HG02763 (cell line): ENCODE results near the gene SYNE2.

ENCODE experiments used
- ATAC-seq: cut with Tn5 transposase; IDR thresholded peaks from one replicate; pipeline ENCODE4 v1.9.1; 2021; ENCODE audit warnings: mild to moderate bottlenecking, moderate library complexity; ENCODE audit not compliant: unreplicated experiment

The SYNE2 gene

DNA sequence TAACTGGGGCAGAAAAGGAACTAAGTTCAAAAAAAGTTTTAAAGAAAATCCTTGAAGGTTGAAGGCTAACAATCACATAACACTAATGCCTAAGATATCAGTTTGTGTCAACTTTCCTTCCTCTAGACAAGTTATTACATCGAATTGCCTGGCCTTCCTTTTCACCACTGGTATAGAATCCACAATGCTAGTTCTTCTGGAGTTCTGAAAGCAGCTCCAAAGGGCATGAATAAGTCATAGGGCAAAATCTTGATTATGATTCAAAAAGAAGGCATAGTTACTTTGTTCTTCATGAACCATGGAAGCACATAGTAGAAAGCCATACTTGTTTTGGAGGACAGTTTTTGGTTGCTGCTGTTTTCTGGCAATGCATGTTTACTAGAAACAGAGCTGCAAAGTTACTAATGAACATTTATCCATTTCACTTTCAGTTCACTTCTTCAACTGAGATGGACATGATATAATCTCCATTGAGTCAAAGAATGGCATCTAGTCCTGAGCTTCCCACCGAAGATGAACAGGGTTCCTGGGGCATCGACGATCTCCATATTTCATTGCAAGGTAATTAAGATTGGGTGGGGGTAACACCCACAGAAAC, 56.0 kb downstream of the SYNE2 start:
- ATAC-seq, result no peak

DNA sequence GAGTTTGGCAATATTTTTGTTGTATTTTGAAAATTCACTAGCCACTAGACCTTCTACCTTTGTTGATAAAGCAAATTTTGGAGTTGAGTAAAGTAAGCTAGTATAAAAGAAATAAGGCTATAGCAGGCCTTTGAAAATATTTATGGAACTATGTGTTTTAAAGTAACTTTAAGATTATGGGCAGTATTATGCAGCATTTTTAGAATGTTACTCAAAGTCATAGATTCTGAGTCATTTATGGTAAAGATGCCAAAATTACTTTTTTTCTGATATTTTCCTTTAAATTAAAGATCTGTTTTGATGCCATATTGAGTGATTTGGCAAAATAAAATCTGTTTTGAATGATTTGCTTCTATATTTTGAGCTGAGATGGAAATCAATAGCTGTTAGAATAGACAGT, 57.2 kb downstream of the SYNE2 start:
- ATAC-seq, result no peak

DNA sequence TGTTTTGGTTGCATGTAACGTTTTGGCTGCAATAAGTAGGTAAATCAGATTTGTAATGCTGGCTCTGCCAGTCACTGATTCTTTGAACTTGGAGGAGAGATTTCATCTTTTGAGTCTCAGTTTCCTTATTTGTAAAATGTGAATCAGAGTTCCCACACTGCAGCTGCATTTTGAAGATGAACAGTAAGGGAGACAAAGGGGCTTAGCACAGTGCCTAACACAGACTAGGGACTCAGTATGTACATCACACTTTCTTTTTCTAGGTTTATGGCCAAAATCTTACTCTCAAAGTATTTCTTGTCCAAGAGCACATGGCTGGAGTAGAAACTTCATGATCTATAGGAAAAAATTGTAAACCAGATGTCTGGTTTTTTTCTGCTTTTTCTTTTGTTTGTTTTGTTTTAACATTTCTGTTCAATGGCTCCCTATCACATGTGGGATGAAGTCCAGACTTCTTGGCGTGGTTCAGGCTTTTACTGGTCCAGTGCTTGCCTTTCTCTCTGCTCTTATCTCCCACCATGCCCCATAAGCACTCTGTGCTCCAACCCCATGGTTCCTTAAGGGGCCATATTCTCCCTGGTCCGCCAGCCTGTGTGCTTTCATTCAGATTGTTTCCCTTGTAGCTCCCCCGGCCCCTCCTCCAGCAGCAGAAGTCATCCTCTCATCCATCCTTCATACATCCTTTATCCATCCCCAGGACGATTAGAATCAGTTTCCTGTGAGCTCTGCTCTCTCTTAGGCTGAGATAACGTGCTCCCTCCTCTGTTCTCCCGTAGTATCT, 58.0 kb downstream of the SYNE2 start:
- no peak for ATAC-seq

GRCh38 chr14:63911404-63911803, 58.6 kb downstream of the SYNE2 start:
- no peak for ATAC-seq

GRCh38 chr14:63912286-63912685, 59.5 kb downstream of the SYNE2 start:
- no peak for ATAC-seq

- ATAC-seq, result no peak
Measured at GRCh38 chr14:63918411-63918810, 65.6 kb downstream of the SYNE2 start.

DNA sequence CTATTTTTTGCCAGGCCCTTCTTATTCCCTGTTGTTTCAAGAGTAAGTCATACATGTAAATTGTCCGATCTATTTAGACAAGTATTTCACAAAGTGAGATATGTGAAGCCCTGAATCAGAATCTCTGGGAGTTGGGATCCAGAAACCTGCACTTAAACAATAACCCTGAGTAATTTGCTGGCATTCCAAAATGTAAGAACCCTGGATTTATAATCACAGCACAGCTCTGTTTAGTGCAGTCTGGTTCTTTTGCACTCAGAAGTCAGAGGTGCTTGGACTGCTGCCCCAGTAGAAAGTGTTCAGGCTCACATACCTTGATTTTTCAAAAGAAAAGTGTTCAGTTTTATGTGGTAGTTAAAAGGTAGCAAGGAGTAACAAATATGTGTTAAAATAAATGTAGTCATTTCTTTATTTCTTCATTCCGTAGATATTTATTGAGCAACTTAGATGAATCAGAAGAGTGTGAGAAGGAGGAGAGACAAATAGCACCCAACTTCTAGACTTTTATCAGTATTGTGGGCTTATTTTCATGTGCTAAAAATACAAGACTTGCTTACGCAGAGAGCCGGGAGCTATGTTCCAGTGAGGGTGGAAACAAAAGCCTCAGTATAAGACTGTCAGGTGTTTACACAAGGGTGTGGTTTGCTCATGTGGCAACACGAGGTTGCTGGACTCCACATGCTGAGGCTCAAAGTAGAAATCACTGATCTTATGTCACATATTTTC, 70.1 kb downstream of the SYNE2 start:
- no peak for ATAC-seq

- no peak for ATAC-seq
Measured at GRCh38 chr14:63923422-63923752, 70.6 kb downstream of the SYNE2 start.

DNA sequence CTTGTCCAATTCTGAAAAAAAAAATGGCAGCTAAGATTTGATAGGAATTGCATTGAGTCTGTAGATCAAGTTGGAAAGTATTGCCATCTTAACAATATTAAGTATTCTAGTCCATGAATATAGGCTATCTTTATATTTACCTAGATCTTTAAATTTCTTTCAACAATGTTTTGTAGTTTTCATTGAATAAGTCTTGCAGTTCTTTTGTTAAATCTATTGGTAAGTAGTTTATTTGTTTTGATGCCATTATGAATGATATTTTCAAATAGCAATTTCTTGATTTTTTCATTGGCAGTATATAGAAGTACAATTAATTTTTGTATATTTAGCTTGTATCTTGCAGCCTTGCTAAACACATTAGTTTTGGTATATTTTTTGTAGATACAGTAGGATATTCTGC, 71.6 kb downstream of the SYNE2 start:
- no peak for ATAC-seq

DNA sequence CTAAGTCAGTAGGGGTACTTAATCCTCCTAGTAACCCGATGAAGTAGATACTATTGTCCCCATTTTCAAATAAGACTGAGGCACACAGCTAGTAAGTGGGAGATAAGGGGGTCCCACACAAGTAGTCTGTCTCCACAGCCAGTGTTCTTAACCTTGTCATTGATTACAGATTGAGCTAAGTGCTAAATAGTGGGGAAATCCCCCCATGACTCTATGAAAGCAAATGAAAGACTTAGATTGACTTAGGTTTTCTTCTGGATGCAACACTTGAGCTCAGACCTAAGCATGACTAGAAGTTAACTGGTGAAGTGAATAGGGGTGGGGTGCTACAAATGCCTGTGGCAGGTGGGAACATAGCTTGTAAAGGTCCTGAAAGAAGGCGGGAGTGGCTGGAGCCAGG, 73.8 kb downstream of the SYNE2 start:
- ATAC-seq, result no peak

DNA sequence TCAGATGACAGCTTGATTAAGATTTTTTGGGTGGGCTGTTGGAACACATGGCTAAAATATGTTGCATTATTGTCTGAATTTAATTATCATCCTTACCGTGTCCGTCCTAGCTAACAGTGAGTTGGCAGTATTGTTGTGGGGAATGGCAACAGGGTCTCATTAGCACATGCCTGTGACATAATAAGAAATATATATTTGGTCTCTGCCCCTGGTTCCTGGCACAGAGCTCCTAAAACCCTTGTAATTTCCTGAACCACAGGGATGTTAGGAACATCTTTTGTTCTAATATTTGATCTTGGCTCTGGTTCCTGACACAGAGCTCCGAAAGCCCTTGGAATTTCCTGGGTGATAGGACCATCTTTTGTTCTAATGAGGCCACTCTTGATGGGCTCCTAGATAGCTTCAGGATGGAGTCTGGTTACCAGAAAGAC, 76.0 kb downstream of the SYNE2 start:
- no peak for ATAC-seq

DNA sequence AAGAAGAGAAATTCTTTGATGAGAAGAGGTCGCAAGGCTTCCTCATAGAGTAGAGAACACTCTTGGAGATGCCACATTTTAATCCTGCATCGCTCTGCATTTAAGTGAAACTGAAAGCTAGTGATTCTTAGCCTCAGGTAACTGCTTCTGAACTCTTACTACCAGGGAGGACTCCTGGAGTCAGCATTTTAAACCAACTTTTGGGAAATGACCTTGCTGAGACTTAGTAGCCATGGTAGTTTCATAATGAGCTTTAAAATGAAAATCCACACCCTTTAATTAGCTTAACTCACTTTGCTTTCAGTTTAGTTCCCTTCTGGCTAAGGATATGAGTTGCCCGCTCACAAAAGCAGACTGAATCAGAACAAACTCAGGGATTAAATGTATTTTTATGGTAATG, 80.3 kb downstream of the SYNE2 start:
- peak; percentile 52 for ATAC-seq

- no peak for ATAC-seq
Measured at GRCh38 chr14:63933711-63934110, 80.9 kb downstream of the SYNE2 start.

DNA sequence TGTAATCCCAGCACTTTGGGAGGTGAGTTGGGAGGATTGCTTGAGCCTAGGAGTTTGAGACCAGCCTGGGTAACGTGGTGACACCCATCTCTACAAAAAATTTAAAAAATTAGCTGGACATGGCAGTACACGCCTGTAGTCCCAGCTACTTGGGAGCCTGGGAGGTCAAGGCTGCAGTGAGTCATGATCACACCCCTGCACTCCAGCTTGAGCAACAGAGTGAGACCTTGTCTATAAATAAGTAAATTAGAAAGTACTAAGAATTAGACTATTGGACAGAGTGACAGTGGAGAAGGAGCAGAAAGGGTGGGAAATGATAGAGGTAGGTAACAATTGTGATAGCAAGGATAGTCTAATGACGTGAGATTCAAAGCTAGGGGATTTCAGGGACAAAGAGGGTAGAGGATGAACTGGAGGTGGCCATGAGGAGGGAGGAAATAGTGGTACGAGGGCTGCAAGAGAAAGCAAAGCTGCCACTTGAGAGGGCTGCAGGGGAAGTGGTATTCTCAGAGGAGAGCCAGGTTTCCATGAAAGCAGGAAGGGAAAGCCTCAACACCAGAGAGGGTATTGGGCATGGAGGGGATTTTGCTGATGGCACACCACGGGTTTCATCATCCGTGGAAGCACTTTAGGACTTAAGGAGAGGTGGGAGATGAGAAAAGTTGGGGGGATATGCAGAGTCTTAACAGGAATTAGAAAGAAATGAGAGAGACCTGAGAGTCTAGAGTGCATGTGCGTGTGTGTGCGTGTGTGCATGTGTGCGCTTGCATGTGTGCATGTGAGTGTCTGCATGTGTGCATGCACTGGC, 85.6 kb downstream of the SYNE2 start:
- ATAC-seq, result peak; percentile 54

DNA sequence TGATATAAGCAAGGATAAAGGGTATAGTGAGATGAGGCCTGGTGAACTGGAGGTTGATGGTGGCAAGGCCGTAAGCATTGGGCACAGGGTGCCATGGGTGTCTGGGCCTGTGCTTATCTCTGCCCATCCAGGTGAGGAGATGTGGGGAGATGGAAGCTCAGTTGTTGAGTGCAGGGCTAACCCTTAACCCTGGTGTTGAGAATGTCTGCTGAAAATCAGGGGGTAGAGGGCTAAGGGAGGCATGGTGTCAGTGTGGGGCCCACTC, 86.1 kb downstream of the SYNE2 start:
- no peak for ATAC-seq

- no peak for ATAC-seq
Measured at GRCh38 chr14:63940387-63940786, 87.6 kb downstream of the SYNE2 start.

- ATAC-seq, result no peak
Measured at GRCh38 chr14:63941023-63941422, 88.2 kb downstream of the SYNE2 start.

- no peak for ATAC-seq
Measured at GRCh38 chr14:63949696-63950095, 96.9 kb downstream of the SYNE2 start.

- no peak for ATAC-seq
Measured at GRCh38 chr14:63951021-63951420, 98.2 kb downstream of the SYNE2 start.

DNA sequence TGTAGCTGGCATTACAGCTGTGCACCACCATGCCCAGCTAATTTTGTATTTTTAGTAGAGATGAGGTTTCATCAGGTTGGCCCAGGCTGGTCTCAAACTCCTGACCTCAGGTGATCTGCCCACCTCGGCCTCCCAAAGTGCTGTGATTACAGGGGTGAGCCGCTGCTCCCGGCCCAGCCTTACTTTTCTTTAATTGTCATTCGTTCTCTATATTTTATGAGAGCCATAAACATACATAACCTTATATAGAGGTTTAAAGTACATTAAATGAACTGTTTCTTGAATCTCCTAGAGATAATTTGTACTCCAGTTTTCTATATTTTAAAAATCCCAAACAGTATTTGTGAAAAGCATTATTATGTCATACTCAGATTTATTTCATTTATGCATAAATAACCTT, 98.6 kb downstream of the SYNE2 start:
- ATAC-seq, result no peak

DNA sequence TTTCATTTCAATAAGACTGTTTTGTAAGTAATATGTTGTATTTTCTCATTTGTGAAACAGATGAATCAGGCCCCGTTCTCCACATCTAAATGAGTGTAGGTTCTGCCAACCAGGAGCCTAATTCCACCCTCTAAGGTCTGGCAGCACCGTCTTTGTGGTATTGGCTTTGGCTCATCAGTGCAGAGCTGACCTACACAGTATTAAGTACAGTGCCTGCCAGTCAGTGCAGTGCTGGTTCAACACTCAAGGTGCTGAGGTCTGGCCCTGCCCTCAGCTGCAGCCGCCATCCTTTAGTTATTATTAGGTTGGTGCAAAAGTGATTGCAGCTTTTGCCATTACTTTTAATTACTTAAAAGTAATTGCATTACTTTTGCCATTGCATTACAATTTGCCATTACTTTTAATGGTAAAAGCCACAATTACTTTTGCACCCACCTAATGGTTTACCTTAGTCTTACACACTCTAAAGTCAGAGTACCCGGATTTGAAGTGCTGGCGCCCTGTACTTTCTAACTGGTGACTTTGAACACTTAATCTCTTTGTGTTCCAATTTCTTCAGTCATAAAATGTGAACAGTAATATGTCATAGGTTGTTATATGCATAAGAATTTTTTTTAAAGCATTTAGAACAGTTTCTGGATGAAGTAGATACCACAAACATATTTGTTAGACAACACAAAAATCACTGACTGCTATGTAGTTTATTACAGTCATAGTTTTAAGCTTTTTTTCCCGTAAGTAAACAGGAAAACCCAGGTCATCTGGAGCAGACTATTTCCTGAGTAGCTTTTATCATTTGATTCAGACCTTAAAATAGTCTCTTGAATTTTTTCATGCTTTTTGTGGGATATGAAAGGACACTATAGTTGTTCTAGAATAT, 99.5 kb downstream of the SYNE2 start:
- ATAC-seq, result no peak
